Psoas muscle (tissue), 8 donors: Measurements from ENCODE around the gene ZFAND2A. TPM values are rescaled to one million over a fixed set of nuclear protein-coding genes. Genes with fewer than 3 reads are reported as not detected.
A peak's percentile ranks its signal among the peaks of the same experiment; 100 is the strongest.

Experiments
- ATAC-seq, 4 donors: fragments of 200-7000 bp; cut with Tn5 transposase; one replicate each; pipeline ENCODE4 v1.9.1; 2020; ENCODE audit warnings: moderate library complexity in 3 of 4, mild to moderate bottlenecking in 2 of 4
- DNase-seq, 2 donors: peaks; one replicate each; pipeline ENCODE4 v3.0.0-alpha.2; 2020
- H3K27ac ChIP-seq: fragments of 200-600 bp; one replicate; pipeline ENCODE4 v1.8.0; 2022
- H3K27me3 ChIP-seq, 3 donors: fragments of 200-600 bp in 1 of 3; one replicate each; pipeline versions ENCODE4 v1.6.1 to v1.8.0; 2013 to 2022; ENCODE audit warnings: low read length in 2 of 3, mild to moderate bottlenecking in 2 of 3, moderate library complexity in 1 of 3; ENCODE audit not compliant: insufficient read depth in 3 of 3
- H3K36me3 ChIP-seq, 2 donors: fragments of 200-600 bp in 1 of 2; one replicate each; pipeline versions ENCODE4 v1.6.1 to v1.8.0; 2013 to 2022; ENCODE audit warnings: low read depth in 1 of 2, mild to moderate bottlenecking in 1 of 2, moderate library complexity in 1 of 2; ENCODE audit not compliant: insufficient read depth in 1 of 2
- H3K4me1 ChIP-seq: fragments of 200-600 bp; one replicate; pipeline ENCODE4 v1.8.0; 2022
- H3K4me3 ChIP-seq: fragments of 200-600 bp; one replicate; pipeline ENCODE4 v1.8.0; 2022; ENCODE audit warnings: mild to moderate bottlenecking
- H3K9me3 ChIP-seq: fragments of 200-600 bp; one replicate; pipeline ENCODE4 v1.8.0; 2022
- WGBS, 3 donors: extraction: QIAGEN DNeasy Blood & Tissue Kit; methylation state at CpG; one replicate each; pipeline versions ENCODE4 v1.1.6 to v1.1.7; 2013; 5-methylcytosine and 5-hydroxymethylcytosine counted together
- intact Hi-C, 2 donors: fragments of 100-400 bp; cut with DNase I; formaldehyde crosslinking; loops; one replicate each; pipeline versions ENCODE4 v1.11.0 to v1.14.2; 2022
- polyA plus RNA-seq, 3 donors: library from polyadenylated mRNA; stranded (reverse); fragments of 200-250 nt; gene quantifications; one replicate each; pipeline ENCODE4 v1.2.3, GENCODE V29; 2013
- total RNA-seq, 4 donors: library from RNA; stranded (reverse); fragmentation: NEBNext Ultra II Directional in 2 of 4; extraction: Animal tissue kit (Norgen Biotek cat#: 25700) in 2 of 4; gene quantifications; one replicate each; pipeline versions ENCODE4 v1.2.1 to v1.2.4, GENCODE V29; 2021 to 2023
- TF ChIP-seq, protein P1 (sequence below): fragments of 200-600 bp; IDR thresholded peaks from one replicate; pipeline ENCODE4 v1.8.0; 2022; ENCODE audit warnings: antibody characterized with exemption
- donor health status: healthy with polysubstance abuse.
- donor health status: DM: no; HTN: no; CAD: no; lungs with moderate emphysema.
- donor health status: Bipolar disorder and iron deficiency.
- donor health status: healthy.
- donor health status: DM: yes; HTN: yes; CAD: no.
- donor health status: DM: no; HTN: no; CAD: no.
- donor health status: DM: no; HTN: no; CAD: no.
- donor health status: DM: yes; HTN: yes; CAD: no.

The ZFAND2A gene
- total and polyA plus RNA-seq, 7 donors = 5.7 to 61.1 (median 18.4) TPM

DNA sequence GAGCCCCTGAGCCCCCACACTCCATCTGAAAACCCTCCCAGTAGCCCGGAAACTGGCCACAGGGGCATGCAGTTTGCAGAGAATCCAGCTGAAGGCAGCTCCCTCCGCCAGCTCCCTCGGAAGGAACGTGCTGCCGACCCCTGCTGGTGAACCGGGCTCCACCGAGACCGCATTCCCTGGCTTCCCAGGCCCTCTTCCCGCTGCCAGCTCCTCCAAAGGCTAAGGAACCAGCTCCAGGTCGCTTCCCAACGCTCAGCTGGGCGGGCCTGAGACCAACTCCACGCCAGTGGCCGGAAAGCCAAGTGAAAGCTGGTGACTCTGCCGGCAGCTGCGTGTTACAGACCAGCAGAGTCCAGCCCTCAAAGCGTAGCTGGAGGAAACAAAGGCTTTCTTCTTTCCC lies 36.3 kb downstream of the ZFAND2A start:
- intact Hi-C loops = loop anchor here in 1 of 2 donors (2.0 kb wide), 1 partner anchor 37 kb away; no protein-coding TSS in a partner anchor
- Histone ChIP-seq H3K4me1 (peaks cover 12% of the 10 kb centered on the region), H3K36me3 (peaks cover 0 to 4% of the 10 kb centered on the region in 2 donors), H3K4me3 (peak overlapping the region; percentile 56), H3K27me3 (no peaks in the 10 kb centered on the region), H3K9me3 (no peaks in the 10 kb centered on the region), H3K27ac (peak overlapping the region; percentile 82)
- DNase-seq (peak; percentile 88 to 92), ATAC-seq (peak; percentile 84 to 92 (median 88))
- 1 to 11% (median 3%) methylated on average over 17 of the region's 17 CpGs for WGBS, 3 donors
- TF ChIP-seq, protein P1, sequence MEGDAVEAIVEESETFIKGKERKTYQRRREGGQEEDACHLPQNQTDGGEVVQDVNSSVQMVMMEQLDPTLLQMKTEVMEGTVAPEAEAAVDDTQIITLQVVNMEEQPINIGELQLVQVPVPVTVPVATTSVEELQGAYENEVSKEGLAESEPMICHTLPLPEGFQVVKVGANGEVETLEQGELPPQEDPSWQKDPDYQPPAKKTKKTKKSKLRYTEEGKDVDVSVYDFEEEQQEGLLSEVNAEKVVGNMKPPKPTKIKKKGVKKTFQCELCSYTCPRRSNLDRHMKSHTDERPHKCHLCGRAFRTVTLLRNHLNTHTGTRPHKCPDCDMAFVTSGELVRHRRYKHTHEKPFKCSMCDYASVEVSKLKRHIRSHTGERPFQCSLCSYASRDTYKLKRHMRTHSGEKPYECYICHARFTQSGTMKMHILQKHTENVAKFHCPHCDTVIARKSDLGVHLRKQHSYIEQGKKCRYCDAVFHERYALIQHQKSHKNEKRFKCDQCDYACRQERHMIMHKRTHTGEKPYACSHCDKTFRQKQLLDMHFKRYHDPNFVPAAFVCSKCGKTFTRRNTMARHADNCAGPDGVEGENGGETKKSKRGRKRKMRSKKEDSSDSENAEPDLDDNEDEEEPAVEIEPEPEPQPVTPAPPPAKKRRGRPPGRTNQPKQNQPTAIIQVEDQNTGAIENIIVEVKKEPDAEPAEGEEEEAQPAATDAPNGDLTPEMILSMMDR = peak; percentile 56

DNA sequence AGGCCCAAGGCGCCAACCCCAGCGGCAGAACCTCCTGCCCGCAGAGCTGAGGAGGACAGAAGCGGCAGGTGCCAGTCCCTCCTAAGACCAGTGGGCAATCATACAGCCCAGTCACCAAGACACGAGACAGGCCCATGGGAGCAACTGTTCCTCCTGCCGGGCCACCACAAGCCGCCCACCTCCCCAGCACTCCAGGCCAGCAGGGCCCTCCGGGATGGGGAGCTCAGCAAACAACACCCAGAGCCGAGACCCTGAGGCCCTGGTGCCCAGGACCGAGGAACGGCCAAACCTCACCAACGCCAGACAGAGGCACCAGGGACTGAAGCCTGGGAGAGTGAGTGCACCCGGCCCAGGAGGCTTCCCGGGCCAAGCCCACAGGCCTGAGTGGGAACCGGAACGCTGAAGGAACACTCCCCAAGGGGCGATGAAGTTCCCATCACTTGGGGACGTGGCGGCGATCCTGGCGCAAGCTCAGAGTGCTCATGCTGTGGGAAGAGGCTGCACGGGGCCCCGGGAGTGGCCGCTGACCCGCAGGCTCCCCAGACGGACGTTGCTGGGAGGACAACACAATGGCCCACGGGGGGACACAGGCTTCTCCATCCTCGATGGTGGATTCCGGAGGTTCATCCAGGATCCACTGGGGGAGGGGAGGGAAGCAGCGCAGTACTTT lies 37.0 kb downstream of the ZFAND2A start:
- peaks cover 12% of the 10 kb centered on the region for H3K4me1 ChIP-seq
- TF ChIP-seq, protein P1 = no peak
- no peaks in the 10 kb centered on the region for H3K9me3 ChIP-seq
- intact Hi-C loops = loop anchor here in 1 of 2 donors (2.0 kb wide), 1 partner anchor 36 kb away; no protein-coding TSS in a partner anchor
- H3K27me3 ChIP-seq = no peaks in the 10 kb centered on the region
- peak overlapping the region; percentile 56 for H3K4me3 ChIP-seq
- peak in 1 of 2 donors; percentile 68 for DNase-seq
- 67 to 69% (median 68%) methylated on average over 31 of the region's 31 CpGs for WGBS, 3 donors
- peaks cover 0 to 4% of the 10 kb centered on the region in 2 donors for H3K36me3 ChIP-seq
- peak in 2 of 4 donors; percentile 4 to 10 for ATAC-seq
- peak overlapping the region; percentile 82 for H3K27ac ChIP-seq

DNA sequence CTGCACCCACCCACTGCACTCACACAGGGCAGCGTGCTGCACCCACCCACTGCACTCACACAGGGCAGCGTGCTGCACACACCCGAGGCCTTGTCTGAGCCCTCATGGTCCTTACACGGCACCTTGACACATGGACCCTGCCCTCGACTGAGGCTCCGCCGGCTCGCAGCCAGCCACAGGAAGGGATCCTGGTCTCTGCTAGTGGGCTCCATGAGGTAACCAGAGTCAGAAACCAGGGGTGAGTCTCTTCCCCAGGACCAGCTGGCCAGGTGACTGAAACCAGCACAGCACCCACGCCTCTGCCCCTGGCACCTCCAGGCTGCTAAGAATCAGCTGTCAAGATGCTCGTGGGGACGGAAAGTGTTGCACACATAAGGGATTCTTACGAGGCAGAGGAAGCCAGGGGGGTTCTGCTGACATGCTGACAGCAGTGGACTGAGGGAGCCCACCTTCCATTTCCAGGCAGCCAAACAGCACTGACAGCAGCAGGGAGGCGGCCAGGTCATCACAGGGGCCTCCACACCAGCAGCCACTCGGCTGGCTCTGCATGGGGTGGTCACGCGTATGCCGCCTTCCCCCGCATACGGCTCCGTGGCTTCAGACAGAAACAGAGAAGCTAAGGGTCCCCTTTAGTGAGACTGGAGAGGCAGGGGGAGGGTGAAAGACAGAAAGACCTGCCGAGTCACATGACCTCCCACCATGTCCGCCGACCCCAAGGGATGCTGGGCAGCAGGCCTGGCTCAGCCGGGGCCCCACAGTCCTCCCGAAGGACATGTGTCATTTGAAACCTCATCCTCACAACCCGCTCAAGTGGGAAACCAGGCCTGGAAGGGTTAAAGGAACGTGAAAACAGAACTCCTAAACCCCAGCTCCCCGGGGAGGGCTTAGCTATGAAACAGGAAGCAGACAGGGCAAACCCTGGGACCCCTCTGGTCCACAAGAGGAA lies 37.8 kb downstream of the ZFAND2A start:
- H3K4me3 ChIP-seq = no peak overlapping the region
- peaks cover 0 to 4% of the 10 kb centered on the region in 2 donors for H3K36me3 ChIP-seq
- 78 to 85% (median 82%) methylated on average over 27 to 28 of the region's 28 CpGs for WGBS, 3 donors
- peaks cover 12% of the 10 kb centered on the region for H3K4me1 ChIP-seq
- H3K9me3 ChIP-seq = no peaks in the 10 kb centered on the region
- intact Hi-C loops = loop anchor here in 1 of 2 donors (2.0 kb wide), 1 partner anchor 35 kb away; no protein-coding TSS in a partner anchor
- DNase-seq (peak in 1 of 2 donors; percentile 55), ATAC-seq (no peak)
- H3K27ac ChIP-seq = peak overlapping the region; percentile 82
- H3K27me3 ChIP-seq = no peaks in the 10 kb centered on the region
- TF ChIP-seq, protein P1 = no peak

DNA sequence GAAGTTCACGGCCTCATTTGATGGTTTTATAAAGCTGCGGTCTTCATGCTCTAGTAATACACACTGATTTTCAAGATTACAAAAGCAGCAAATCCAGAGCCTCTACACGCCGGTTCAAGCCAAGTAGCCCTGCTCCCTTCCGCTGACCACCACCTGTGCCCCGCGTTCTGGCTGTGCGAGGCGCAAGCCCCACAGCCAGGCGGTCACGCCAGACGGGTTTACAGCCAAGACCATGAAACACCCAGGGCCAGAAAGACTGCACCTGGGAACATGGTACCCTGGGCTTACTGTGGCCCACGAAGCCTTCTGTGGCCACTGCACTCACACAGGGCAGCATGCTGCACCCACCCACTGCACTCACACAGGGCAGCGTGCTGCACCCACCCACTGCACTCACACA lies 38.5 kb downstream of the ZFAND2A start:
- no peak for ATAC-seq
- intact Hi-C loops = no loop called here
- no peaks in the 10 kb centered on the region for H3K36me3 ChIP-seq

More for the DNA sequence above, 38.5 kb downstream of the ZFAND2A start:
- Histone ChIP-seq H3K27ac (no peak overlapping the region), H3K27me3 (no peaks in the 10 kb centered on the region), H3K4me3 (no peak overlapping the region), H3K4me1 (peaks cover 12% of the 10 kb centered on the region), H3K9me3 (no peaks in the 10 kb centered on the region)
- DNase-seq = peak in 1 of 2 donors; percentile 33
- TF ChIP-seq, protein P1 = no peak
- WGBS, 3 donors = 64 to 80% (median 69%) methylated on average over 13 to 14 of the region's 14 CpGs
